Lung (tissue), 12 donors: Measurements from ENCODE around the gene BCAS3. TPM values are rescaled to one million over a fixed set of nuclear protein-coding genes. Genes with fewer than 3 reads are reported as not detected.
"Not testable (repeated sequence)": the region's sequence is repeated elsewhere in the genome, so short reads cannot be mapped to it uniquely, and the experiment has no call there.

Experiments used
- ATAC-seq: fragments of 200-7000 bp; cut with Tn5 transposase; one replicate; pipeline ENCODE4 v1.9.1; 2020; ENCODE audit warnings: moderate number of reproducible peaks; ENCODE audit not compliant: insufficient read depth, low FRiP score
- DNase-seq, 3 donors: peaks; one replicate each; pipeline ENCODE4 v3.0.0-alpha.2; 2013 to 2017
- H3K27ac ChIP-seq, 2 donors: one replicate each; pipeline ENCODE4 v1.5.1; 2013; ENCODE audit warnings: mild to moderate bottlenecking in 2 of 2, moderate library complexity in 2 of 2, control low read depth in 1 of 2, inconsistent platforms in 1 of 2, low read depth in 1 of 2, low read length in 1 of 2
- H3K27me3 ChIP-seq, 3 donors: one replicate each; pipeline ENCODE4 v1.5.1; 2013; ENCODE audit warnings: low read length in 2 of 3; ENCODE audit not compliant: control insufficient read depth in 3 of 3, insufficient read depth in 3 of 3
- H3K36me3 ChIP-seq, 4 donors: one replicate each; pipeline ENCODE4 v1.5.1; 2013; ENCODE audit warnings: low read length in 4 of 4, mild to moderate bottlenecking in 1 of 4, moderate library complexity in 1 of 4; ENCODE audit not compliant: control insufficient read depth in 4 of 4, insufficient read depth in 4 of 4
- H3K4me1 ChIP-seq, 5 donors: one replicate each; pipeline ENCODE4 v1.5.1; 2013; ENCODE audit warnings: low read length in 5 of 5, mild to moderate bottlenecking in 2 of 5, moderate library complexity in 1 of 5; ENCODE audit not compliant: control insufficient read depth in 5 of 5, insufficient read depth in 5 of 5
- H3K4me3 ChIP-seq: one replicate; pipeline ENCODE4 v1.5.1; 2013; ENCODE audit warnings: mild to moderate bottlenecking, control low read depth, moderate library complexity
- H3K9ac ChIP-seq, 2 donors: one replicate each; pipeline ENCODE4 v1.5.1; 2013; ENCODE audit warnings: low read length in 2 of 2, control low read depth in 1 of 2; ENCODE audit not compliant: insufficient read depth in 1 of 2
- H3K9me3 ChIP-seq, 4 donors: one replicate each; pipeline ENCODE4 v1.5.1; 2013; ENCODE audit warnings: low read length in 3 of 4, mild to moderate bottlenecking in 1 of 4, moderate library complexity in 1 of 4; ENCODE audit not compliant: control insufficient read depth in 4 of 4, insufficient read depth in 3 of 4
- CTCF ChIP-seq: IDR thresholded peaks from 2 replicates; pipeline ENCODE4 v1.5.1; 2012; ENCODE audit warnings: mild to moderate bottlenecking; ENCODE audit errors: control extremely low read depth, extremely low read depth
- WGBS, 2 donors: extraction: QIAGEN DNeasy Blood & Tissue Kit; methylation state at CpG; one replicate each; pipeline ENCODE4 v1.1.7; 2013; 5-methylcytosine and 5-hydroxymethylcytosine counted together
- polyA plus RNA-seq, 2 donors: library from polyadenylated mRNA; stranded (reverse); fragments of 200-250 nt; gene quantifications; one replicate each; pipeline ENCODE4 v1.2.1, GENCODE V29; 2013
- total RNA-seq, 2 donors: library from RNA; depleted of rRNA in 1 of 2; stranded (reverse); fragments of >200 nt in 1 of 2; gene quantifications; one replicate each; pipeline ENCODE4 v1.2.1, GENCODE V29; 2014 to 2021
- donor health status: control.
- donor health status: control.
- donor health status: Bipolar disorder and iron deficiency.
- donor health status: healthy.
- donor health status: DM: yes; HTN: yes; CAD: no.

BCAS3 gene
- total and polyA plus RNA-seq, 4 donors: 4.0 to 101 (median 20.3) TPM

GRCh38 chr17:60969500-60970037 lies 291.9 kb downstream of the BCAS3 start:
- H3K4me1 ChIP-seq: peaks cover 0 to 4% (median 0%) of the 10 kb centered on the region in 5 donors
- DNase-seq (no peak), ATAC-seq (no peak)
- H3K4me3 ChIP-seq: no peak overlapping the region
- no peaks in the 10 kb centered on the region for H3K36me3 ChIP-seq
- no peak overlapping the region for H3K27ac ChIP-seq
- no peak overlapping the region for H3K9ac ChIP-seq
- WGBS, 2 donors: 94 to 100% methylated on average over 1 of the region's 1 CpG
- no peaks in the 10 kb centered on the region for H3K27me3 ChIP-seq
- peaks cover 0 to 10% (median 4%) of the 10 kb centered on the region in 4 donors for H3K9me3 ChIP-seq
- TF ChIP-seq CTCF: no peak

DNA sequence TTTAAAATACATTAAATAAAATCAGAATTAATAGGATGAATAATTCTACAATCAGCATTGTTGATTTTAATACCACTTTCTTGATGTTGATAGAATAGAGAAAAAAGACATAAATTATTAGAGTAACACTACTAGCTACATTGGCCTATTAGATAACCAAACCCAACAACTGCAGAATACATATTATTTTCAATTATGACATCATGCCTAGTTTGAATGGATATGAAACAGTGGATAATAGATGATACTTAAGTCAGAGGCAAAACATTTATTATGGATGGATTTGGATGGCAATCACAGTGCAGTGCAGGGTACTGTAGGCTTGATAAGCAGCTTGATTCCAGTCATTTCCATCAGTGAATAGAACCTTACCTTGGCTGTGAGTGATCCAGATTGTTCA lies 293.1 kb downstream of the BCAS3 start:
- no peaks in the 10 kb centered on the region for H3K27me3 ChIP-seq
- no peak for TF ChIP-seq CTCF
- H3K9me3 ChIP-seq: peaks cover 0 to 10% (median 4%) of the 10 kb centered on the region in 4 donors
- no peak for DNase-seq
- H3K9ac ChIP-seq: no peak overlapping the region
- H3K4me3 ChIP-seq: no peak overlapping the region
- H3K27ac ChIP-seq: no peak overlapping the region
- H3K36me3 ChIP-seq: no peaks in the 10 kb centered on the region
- H3K4me1 ChIP-seq: peaks cover 0 to 4% (median 0%) of the 10 kb centered on the region in 5 donors
- ATAC-seq: no peak

- peaks cover 0 to 4% (median 0%) of the 10 kb centered on the region in 5 donors for H3K4me1 ChIP-seq
- H3K9ac ChIP-seq: no peak overlapping the region
- H3K27me3 ChIP-seq: no peaks in the 10 kb centered on the region
- peaks cover 0 to 10% (median 3%) of the 10 kb centered on the region in 4 donors for H3K9me3 ChIP-seq
- peak; percentile 51 for TF ChIP-seq CTCF
- no peak overlapping the region for H3K4me3 ChIP-seq
- no peaks in the 10 kb centered on the region for H3K36me3 ChIP-seq
- WGBS, 2 donors: 60 to 61% methylated on average over 6 of the region's 6 CpGs
- ATAC-seq (no peak), DNase-seq (peak; percentile 75 to 89 (median 84))
- H3K27ac ChIP-seq: no peak overlapping the region
These were observed 294.1 kb downstream of the BCAS3 start for GRCh38 chr17:60971515-60972369.

DNA sequence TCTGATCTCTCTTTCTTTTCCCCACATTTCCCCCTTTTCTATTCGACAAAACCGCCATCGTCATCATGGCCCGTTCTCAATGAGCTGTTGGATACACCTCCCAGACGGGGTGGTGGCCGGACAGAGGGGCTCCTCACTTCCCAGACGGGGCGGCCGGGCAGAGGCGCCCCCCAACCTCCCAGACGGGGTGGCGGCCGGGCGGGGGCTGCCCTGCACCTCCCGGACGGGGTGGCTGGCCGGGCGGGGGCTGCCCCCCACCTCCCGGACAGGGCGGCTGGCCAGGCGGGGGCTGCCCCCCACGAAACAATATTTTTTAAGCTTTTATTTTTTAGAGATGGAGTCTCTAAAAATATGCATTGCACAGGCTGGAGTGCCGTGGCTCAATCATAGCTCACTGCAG lies 299.2 kb downstream of the BCAS3 start:
- H3K4me1 ChIP-seq, H3K9me3 ChIP-seq, H3K4me3 ChIP-seq, H3K36me3 ChIP-seq, DNase-seq, H3K27ac ChIP-seq, ATAC-seq, H3K27me3 ChIP-seq, H3K9ac ChIP-seq: not testable (repeated sequence)
- WGBS, 2 donors: 98 to 100% methylated on average over 16 to 19 of the region's 23 CpGs
